SK-N-SH (cell line): ENCODE measurements around the gene IFNA6. TPM values are rescaled to one million over a fixed set of nuclear protein-coding genes. Genes with fewer than 3 reads are reported as not detected.

Experiments used
- CTCF ChIA-PET: fragments of 300-600, 350-600 bp; formaldehyde crosslinking; extraction: SDS; loops from one replicate; lab custom pipeline; 2021; lab: Yijun Ruan, JAX
- POLR2A ChIA-PET: fragments of 350-600 bp; sonication (Branson Sonifier 250); formaldehyde crosslinking; extraction: SDS; loops from one replicate; lab custom pipeline; 2020; ENCODE audit warnings: antibody characterized with exemption, inconsistent platforms; lab: Yijun Ruan, JAX
- DNase-seq: peaks from one replicate; pipeline ENCODE4 v3.0.0; 2012
- H2AFZ ChIP-seq: fragments of 200-600 bp; sonication (generic); 2 replicates; pipeline ENCODE4 v1.8.1; 2016; ENCODE audit warnings: antibody characterized with exemption, mild to moderate bottlenecking, low read depth
- H3F3A ChIP-seq: fragments of 200-600 bp; sonication (generic); replicated peaks from 2 replicates; pipeline ENCODE3; 2016; ENCODE audit warnings: antibody characterized with exemption, mild to moderate bottlenecking; ENCODE audit not compliant: insufficient read depth
- H3K27ac ChIP-seq, 2 experiments: fragments of 200-500 bp in 1 of 2; fragments of 200-600 bp in 1 of 2; sonication (Bioruptor generic) in 1 of 2; sonication (generic), shearing (Covaris generic) in 1 of 2; 2 replicates each; pipeline versions ENCODE4 v1.5.1 to v1.6.1; 2014 to 2016; ENCODE audit warnings: low read depth in 2 of 2, inconsistent platforms in 1 of 2, low read length in 1 of 2, mild to moderate bottlenecking in 1 of 2, mixed read lengths in 1 of 2
- H3K27me3 ChIP-seq: fragments of 200-600 bp; sonication (generic), shearing (Covaris generic); 2 replicates; pipeline ENCODE4 v1.6.1; 2016; ENCODE audit warnings: mixed run types; ENCODE audit not compliant: insufficient read depth
- H3K36me3 ChIP-seq, 2 experiments: fragments of 200-500 bp in 1 of 2; fragments of 200-600 bp in 1 of 2; sonication (Bioruptor generic) in 1 of 2; sonication (generic) in 1 of 2; replicated peaks in 1 of 2; 2 replicates each; pipeline versions ENCODE3 to v1.5.1; 2014 to 2016; ENCODE audit warnings: low read length in 1 of 2, mild to moderate bottlenecking in 1 of 2; ENCODE audit not compliant: insufficient read depth in 2 of 2, control insufficient read depth in 1 of 2
- H3K4me1 ChIP-seq, 2 experiments: fragments of 200-500 bp in 1 of 2; fragments of 200-600 bp in 1 of 2; sonication (Bioruptor generic) in 1 of 2; sonication (generic), shearing (Covaris generic) in 1 of 2; 2 replicates each; pipeline versions ENCODE4 v1.5.1 to v1.6.1; 2014 to 2016; ENCODE audit warnings: low read depth in 1 of 2, low read length in 1 of 2, mixed run types in 1 of 2; ENCODE audit not compliant: insufficient read depth in 2 of 2, control insufficient read depth in 1 of 2
- H3K4me2 ChIP-seq: fragments of 200-600 bp; sonication (generic), shearing (Covaris generic); 2 replicates; pipeline ENCODE4 v1.6.1; 2017; ENCODE audit warnings: mixed run types
- H3K4me3 ChIP-seq, 2 experiments: fragments of 200-500 bp in 1 of 2; fragments of 200-600 bp in 1 of 2; sonication (Bioruptor generic) in 1 of 2; sonication (generic), shearing (Covaris generic) in 1 of 2; 2 replicates each; pipeline versions ENCODE4 v1.5.1 to v1.8.1; 2014 to 2016; ENCODE audit warnings: low read depth in 2 of 2, inconsistent platforms in 1 of 2, low read length in 1 of 2, mild to moderate bottlenecking in 1 of 2, mixed read lengths in 1 of 2, moderate library complexity in 1 of 2
- H3K79me2 ChIP-seq: fragments of 200-600 bp; sonication (generic); 2 replicates; pipeline ENCODE4 v1.8.1; 2017; ENCODE audit warnings: mild to moderate bottlenecking; ENCODE audit not compliant: insufficient read depth
- H3K9ac ChIP-seq: fragments of 200-600 bp; sonication (generic); 2 replicates; pipeline ENCODE4 v1.6.1; 2017; ENCODE audit warnings: mixed run types
- H3K9me2 ChIP-seq: fragments of 200-600 bp; sonication (generic); 2 replicates; pipeline ENCODE4 v1.6.1; 2017; ENCODE audit warnings: mixed run types
- H3K9me3 ChIP-seq: fragments of 200-600 bp; sonication (generic); 2 replicates; pipeline ENCODE4 v1.6.1; 2017; ENCODE audit warnings: mixed run types, mild to moderate bottlenecking, moderate library complexity
- H4K20me1 ChIP-seq: fragments of 200-600 bp; sonication (generic); 2 replicates; pipeline ENCODE4 v1.6.1; 2017; ENCODE audit warnings: mild to moderate bottlenecking, mixed run types; ENCODE audit not compliant: insufficient read depth
- ELF1 ChIP-seq: IDR thresholded peaks from 2 replicates; pipeline ENCODE4 v1.4.0; 2012
- EP300 ChIP-seq, 2 experiments: IDR thresholded peaks; 2 replicates each; pipeline versions ENCODE4 v1.4.0 to v1.6.1; 2012; ENCODE audit warnings: borderline replicate concordance in 1 of 2, low read depth in 1 of 2, low read length in 1 of 2
- EZH2phosphoT487 ChIP-seq: fragments of 200-600 bp; sonication (generic); IDR thresholded peaks from 2 replicates; pipeline ENCODE4 v1.6.1; 2017; ENCODE audit warnings: low read depth, mixed run types, mild to moderate bottlenecking, antibody characterized with exemption, moderate library complexity, borderline replicate concordance
- FOXJ3 ChIP-seq: sonication (generic); formaldehyde crosslinking; IDR thresholded peaks from 2 replicates; pipeline ENCODE4 v1.5.1; 2020; ENCODE audit warnings: mild to moderate bottlenecking, missing genetic modification reagents
- FOXM1 ChIP-seq: IDR thresholded peaks from 2 replicates; pipeline ENCODE4 v1.4.0; 2012; ENCODE audit warnings: low read depth, mild to moderate bottlenecking
- GABPA ChIP-seq: IDR thresholded peaks from 2 replicates; pipeline ENCODE4 v1.4.0; 2012; ENCODE audit warnings: low read depth, mild to moderate bottlenecking
- GATA2 ChIP-seq: sonication (generic); formaldehyde crosslinking; IDR thresholded peaks from 2 replicates; pipeline ENCODE4 v1.5.0; 2020; ENCODE audit warnings: mild to moderate bottlenecking, missing genetic modification reagents
- IRF3 ChIP-seq: fragments of 150-350 bp; IDR thresholded peaks from 2 replicates; pipeline ENCODE4 v1.6.1; 2016; ENCODE audit warnings: mild to moderate bottlenecking, low read depth, low read length
- MAX ChIP-seq: IDR thresholded peaks from 2 replicates; pipeline ENCODE4 v1.4.0; 2012; ENCODE audit warnings: low read depth
- NRF1 ChIP-seq: IDR thresholded peaks from 2 replicates; pipeline ENCODE4 v1.6.1; 2012; ENCODE audit warnings: low read depth, mild to moderate bottlenecking, low read length
- PBX3 ChIP-seq: IDR thresholded peaks from 2 replicates; pipeline ENCODE4; 2012
- POLR2AphosphoS5 ChIP-seq: IDR thresholded peaks from 2 replicates; pipeline ENCODE4 v1.6.1; 2012; ENCODE audit warnings: low read depth, low read length
- RAD21 ChIP-seq: IDR thresholded peaks from 2 replicates; pipeline ENCODE4 v1.6.1; 2012; ENCODE audit warnings: mild to moderate bottlenecking, low read length
- RCOR1 ChIP-seq: fragments of 150-350 bp; IDR thresholded peaks from 2 replicates; pipeline ENCODE4 v1.6.1; 2017; ENCODE audit warnings: antibody characterized with exemption, low read length
- TAF1 ChIP-seq: IDR thresholded peaks from 2 replicates; pipeline ENCODE4 v1.6.1; 2012; ENCODE audit warnings: low read depth, mild to moderate bottlenecking, low read length, moderate library complexity, borderline replicate concordance
- TCF12 ChIP-seq: IDR thresholded peaks from 2 replicates; pipeline ENCODE4 v1.4.0; 2012
- USF1 ChIP-seq: IDR thresholded peaks from 2 replicates; pipeline ENCODE4 v1.4.0; 2012; ENCODE audit warnings: low read depth, borderline replicate concordance
- USF2 ChIP-seq: fragments of 150-350 bp; IDR thresholded peaks from 2 replicates; pipeline ENCODE4 v1.6.1; 2017; ENCODE audit warnings: antibody characterized with exemption, low read length, low read depth, borderline replicate concordance
- YY1 ChIP-seq: IDR thresholded peaks from 2 replicates; pipeline ENCODE4 v1.4.0; 2012; ENCODE audit warnings: low read depth, mild to moderate bottlenecking
- ZBTB33 ChIP-seq: IDR thresholded peaks from 2 replicates; pipeline ENCODE4 v1.4.0; 2012; ENCODE audit warnings: low read depth, borderline replicate concordance
- WGBS: methylation state at CpG from one replicate; pipeline ENCODE4 v1.1.6; 2017; ENCODE audit warnings: low lambda C conversion rate; 5-methylcytosine and 5-hydroxymethylcytosine counted together
- polyA plus RNA-seq, 3 experiments: library from polyadenylated mRNA; depleted of rRNA; stranded (reverse); fragments of >200 nt; gene quantifications; 2 replicates each; pipeline ENCODE4 v1.2.3, GENCODE V29; 2012

IFNA6 gene
- polyA plus RNA-seq, 1 of the 3 experiments (the other 2 are of a cell fraction), result not detected

GRCh38 chr9:21331676-21332402 is 18.8 kb downstream of the IFNA6 start:
- no peaks in the 10 kb centered on the region for H3K27me3 ChIP-seq
- peak; percentile 14 for DNase-seq
- H3K9me2 ChIP-seq, result no peaks in the 10 kb centered on the region
- H2AFZ ChIP-seq, result no peak overlapping the region
- H3K9me3 ChIP-seq, result no peaks in the 10 kb centered on the region
- peaks cover 84% of the 10 kb centered on the region for H3K79me2 ChIP-seq
- H4K20me1 ChIP-seq, result peaks cover 71% of the 10 kb centered on the region
- no peak overlapping the region for H3K9ac ChIP-seq
- POLR2A ChIA-PET, result no interaction called here
- TF ChIP-seq IRF3 (no peak), PBX3 (no peak), ZBTB33 (no peak), RCOR1 (no peak), EZH2phosphoT487 (no peak), TAF1 (no peak), FOXJ3 (no peak), YY1 (no peak), RAD21 (no peak), MAX (no peak), USF2 (no peak), TCF12 (no peak), NRF1 (no peak), EP300 (IDR thresholded peaks at IDR 0.05; ENCODE audit: borderline replicate concordance in 1 of 2, low read depth in 1 of 2, low read length in 1 of 2) (no peak), GATA2 (CRISPR knock-in tag) (no peak), FOXM1 (no peak), USF1 (no peak), ELF1 (no peak), GABPA (no peak), POLR2AphosphoS5 (no peak)
- H3F3A ChIP-seq, result peaks cover 4% of the 10 kb centered on the region
- 33% methylated on average over 5 of the region's 5 CpGs for WGBS
- H3K36me3 ChIP-seq, result peaks cover 19 to 39% of the 10 kb centered on the region in 2 experiments
- CTCF ChIA-PET, result interaction anchor here (0.7 to 8.2 kb wide), 4 partner anchors 9 to 133 kb away, joined by 3 to 143 read pairs (median 3); no protein-coding TSS in a partner anchor
- H3K4me1 ChIP-seq, result peaks cover 12 to 28% of the 10 kb centered on the region in 2 experiments; a peak in 3 of 4 replicates
- peak overlapping the region; percentile 82 for H3K4me2 ChIP-seq
- peak overlapping the region in 1 of 2 experiments; percentile 39; a peak in 2 of 4 replicates for H3K27ac ChIP-seq
- no peak overlapping the region; a peak in 1 of 4 replicates for H3K4me3 ChIP-seq
